Hepatocyte (in vitro differentiated cells): ENCODE measurements around the gene TMEM52B.

ENCODE experiments used
- CTCF ChIP-seq: fragments of 200-600 bp; sonication (generic); IDR thresholded peaks from 2 replicates; pipeline ENCODE4 v1.5.1; 2016; ENCODE audit warnings: antibody characterized with exemption, mild to moderate bottlenecking; ENCODE audit not compliant: poor library complexity
- EZH2 ChIP-seq: fragments of 200-600 bp; sonication (generic); IDR thresholded peaks from 2 replicates; pipeline ENCODE4 v1.6.1; 2016; ENCODE audit warnings: antibody characterized with exemption, mild to moderate bottlenecking, borderline replicate concordance
- EZH2phosphoT487 ChIP-seq: fragments of 200-600 bp; sonication (generic); IDR thresholded peaks from one replicate; pipeline ENCODE4 v1.6.1; 2018; ENCODE audit warnings: antibody characterized with exemption, mild to moderate bottlenecking, low read depth, moderate library complexity; ENCODE audit not compliant: unreplicated experiment, severe bottlenecking

- TF ChIP-seq CTCF (no peak), EZH2 (no peak), EZH2phosphoT487 (no peak)
Measured at GRCh38 chr12:10151621-10152020, 27.2 kb upstream of the TMEM52B start.
